Measurements from ENCODE around the gene PAFAH1B2. TPM values are rescaled to one million over a fixed set of nuclear protein-coding genes. Genes with fewer than 3 reads are reported as not detected.

PAFAH1B2 gene
- total RNA-seq, 2 experiments from 2014 or later: 50.0 to 50.2 TPM

GRCh38 chr11:117220999-117221774 lies 77.1 kb downstream of the PAFAH1B2 start:
- no peaks in the 10 kb centered on the region for H3K27me3 Mint-ChIP-seq
- intact Hi-C loops (cut with micrococcal nuclease): no loop called here
- H3K27ac Mint-ChIP-seq: no peak overlapping the region
- no peak for DNase-seq
- H3K4me3 Mint-ChIP-seq: no peak overlapping the region
- peaks cover 56% of the 10 kb centered on the region for H3K36me3 Mint-ChIP-seq (ENCODE audit: low read depth)
- ATAC-seq: no peak
- POLR2A ChIA-PET: interaction anchor here (1.0 to 3.6 kb wide), 5 partner anchors 9 to 77 kb away, joined by 3 to 21 read pairs (median 6); partner anchors contain the start of gene PAFAH1B2
- TF ChIP-seq, protein P1, sequence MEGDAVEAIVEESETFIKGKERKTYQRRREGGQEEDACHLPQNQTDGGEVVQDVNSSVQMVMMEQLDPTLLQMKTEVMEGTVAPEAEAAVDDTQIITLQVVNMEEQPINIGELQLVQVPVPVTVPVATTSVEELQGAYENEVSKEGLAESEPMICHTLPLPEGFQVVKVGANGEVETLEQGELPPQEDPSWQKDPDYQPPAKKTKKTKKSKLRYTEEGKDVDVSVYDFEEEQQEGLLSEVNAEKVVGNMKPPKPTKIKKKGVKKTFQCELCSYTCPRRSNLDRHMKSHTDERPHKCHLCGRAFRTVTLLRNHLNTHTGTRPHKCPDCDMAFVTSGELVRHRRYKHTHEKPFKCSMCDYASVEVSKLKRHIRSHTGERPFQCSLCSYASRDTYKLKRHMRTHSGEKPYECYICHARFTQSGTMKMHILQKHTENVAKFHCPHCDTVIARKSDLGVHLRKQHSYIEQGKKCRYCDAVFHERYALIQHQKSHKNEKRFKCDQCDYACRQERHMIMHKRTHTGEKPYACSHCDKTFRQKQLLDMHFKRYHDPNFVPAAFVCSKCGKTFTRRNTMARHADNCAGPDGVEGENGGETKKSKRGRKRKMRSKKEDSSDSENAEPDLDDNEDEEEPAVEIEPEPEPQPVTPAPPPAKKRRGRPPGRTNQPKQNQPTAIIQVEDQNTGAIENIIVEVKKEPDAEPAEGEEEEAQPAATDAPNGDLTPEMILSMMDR (IDR thresholded peaks at IDR 0.05): no peak
- peaks cover 4% of the 10 kb centered on the region for H3K4me1 Mint-ChIP-seq (ENCODE audit: low read depth)
- CTCF ChIA-PET: interaction anchor here (1.1 to 2.2 kb wide), 3 partner anchors 9 to 41 kb away, joined by 4 to 19 read pairs (median 4); no protein-coding TSS in a partner anchor
- no peaks in the 10 kb centered on the region for H3K9me3 Mint-ChIP-seq

GRCh38 chr11:117221775-117222517 lies 77.9 kb downstream of the PAFAH1B2 start:
- Mint-ChIP-seq H3K9me3 (no peaks in the 10 kb centered on the region), H3K4me3 (no peak overlapping the region), H3K4me1 (ENCODE audit: low read depth) (peaks cover 8% of the 10 kb centered on the region), H3K36me3 (ENCODE audit: low read depth) (peaks cover 58% of the 10 kb centered on the region), H3K27ac (no peak overlapping the region), H3K27me3 (no peaks in the 10 kb centered on the region)
- no peak for ATAC-seq
- intact Hi-C loops (cut with micrococcal nuclease): no loop called here
- TF ChIP-seq, protein P1 (IDR thresholded peaks at IDR 0.05): no peak
- ChIA-PET CTCF (interaction anchor here (2.2 kb wide), 1 partner anchor 41 kb away, joined by 19 read pairs; no protein-coding TSS in a partner anchor), POLR2A (interaction anchor here (0.6 to 3.6 kb wide), 5 partner anchors 9 to 935 kb away, joined by 3 to 21 read pairs (median 6); partner anchors contain the start of gene PAFAH1B2)
- DNase-seq: no peak

- ATAC-seq (no peak), DNase-seq (no peak)
- intact Hi-C loops (cut with micrococcal nuclease): no loop called here
- no peaks in the 10 kb centered on the region for H3K9me3 Mint-ChIP-seq
- ChIA-PET CTCF (interaction anchor here (0.9 to 2.2 kb wide), 2 partner anchors 43 to 118 kb away, joined by 3 to 19 read pairs; no protein-coding TSS in a partner anchor), POLR2A (interaction anchor here (0.6 to 2.0 kb wide), 3 partner anchors 44 to 368 kb away, joined by 3 to 6 read pairs (median 3); partner anchors contain the start of gene PAFAH1B2)
- no peak overlapping the region for H3K27ac Mint-ChIP-seq
- TF ChIP-seq, protein P1 (IDR thresholded peaks at IDR 0.05): no peak
- peaks cover 10% of the 10 kb centered on the region for H3K4me1 Mint-ChIP-seq (ENCODE audit: low read depth)
- H3K4me3 Mint-ChIP-seq: no peak overlapping the region
- H3K27me3 Mint-ChIP-seq: no peaks in the 10 kb centered on the region
- peaks cover 61% of the 10 kb centered on the region for H3K36me3 Mint-ChIP-seq (ENCODE audit: low read depth)
Observed at GRCh38 chr11:117222991-117223740, 79.1 kb downstream of the PAFAH1B2 start.

DNA sequence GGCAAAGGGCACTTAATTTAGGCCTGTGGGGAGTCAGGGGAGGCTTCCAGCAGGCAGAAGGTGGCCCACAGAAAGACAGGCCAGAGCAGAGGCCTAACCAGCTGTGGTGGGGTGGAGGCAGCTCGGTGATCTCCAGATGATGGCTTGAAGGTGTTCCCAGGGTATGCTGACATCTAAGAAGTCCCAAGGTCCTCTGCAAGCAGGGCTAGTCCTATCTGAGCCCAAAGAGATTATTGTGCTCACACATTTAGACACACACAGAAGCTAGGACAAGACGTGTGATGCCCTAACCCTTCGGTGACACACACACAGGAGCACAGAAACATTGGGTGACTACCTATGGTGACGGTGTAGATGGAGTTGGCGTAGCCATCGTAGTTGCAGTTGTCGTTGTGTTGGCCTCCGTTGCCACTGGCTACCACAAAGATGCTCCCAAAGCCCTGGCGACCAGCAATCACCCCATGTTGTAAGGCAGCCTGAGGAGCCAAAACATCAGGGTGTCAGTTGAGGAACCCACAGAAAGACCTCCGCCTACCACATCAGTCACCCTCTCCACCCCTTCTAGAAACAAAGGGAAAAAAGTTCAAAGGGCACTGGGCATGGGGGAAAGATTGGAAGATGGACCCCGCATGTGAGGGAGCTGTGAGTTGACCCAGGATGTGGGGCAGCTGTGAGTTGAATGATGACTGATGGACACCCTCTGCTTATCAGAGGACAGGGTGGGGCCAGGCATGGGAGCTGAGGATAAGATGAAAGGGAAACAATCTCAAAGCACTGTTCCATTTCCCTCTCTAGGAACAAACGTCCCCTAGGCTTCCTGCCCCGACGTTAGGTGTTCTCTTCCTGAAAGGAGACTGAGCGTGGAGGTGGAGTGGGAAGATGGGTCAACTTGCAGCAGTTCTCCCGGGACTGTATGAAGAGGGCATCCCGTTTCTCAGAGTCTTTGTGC lies 79.9 kb downstream of the PAFAH1B2 start:
- intact Hi-C loops (cut with micrococcal nuclease): no loop called here
- ATAC-seq (no peak), DNase-seq (no peak)
- ChIA-PET POLR2A (interaction anchor here (0.6 to 2.0 kb wide), 4 partner anchors 44 to 369 kb away, joined by 3 to 6 read pairs (median 4); partner anchors contain the start of genes PAFAH1B2 and SIDT2), CTCF (interaction anchor here (0.9 to 11.6 kb wide), 5 partner anchors 29 to 118 kb away, joined by 3 to 125 read pairs (median 3); partner anchors contain the start of gene SIDT2)
- Mint-ChIP-seq H3K36me3 (ENCODE audit: low read depth) (peaks cover 60% of the 10 kb centered on the region), H3K4me1 (ENCODE audit: low read depth) (peaks cover 16% of the 10 kb centered on the region), H3K27ac (no peak overlapping the region), H3K4me3 (no peak overlapping the region), H3K9me3 (no peaks in the 10 kb centered on the region), H3K27me3 (no peaks in the 10 kb centered on the region)
- TF ChIP-seq, protein P1 (IDR thresholded peaks at IDR 0.05): no peak

Data from activated CD8-positive, alpha-beta T cell treated with anti-CD3 and anti-CD28 coated beads for 36 hours (primary cell).